Fibroblast of lung (primary cell): ENCODE measurements around the gene ANKRD24.

Experiments used
- EZH2 ChIP-seq: IDR thresholded peaks from 2 replicates; pipeline ENCODE4 v1.5.1; 2012; ENCODE audit warnings: low read length, control low read depth, mild to moderate bottlenecking; ENCODE audit errors: missing control alignments
- TF ChIP-seq, protein P1 (sequence below), 2 donors: IDR thresholded peaks in 1 of 2; conservative IDR thresholded peaks in 1 of 2; 1 replicate in 1 of 2; 2 replicates in 1 of 2; pipeline ENCODE4 v1.5.1; 2011 to 2012; ENCODE audit warnings: low read length in 2 of 2, control low read depth in 1 of 2, inconsistent platforms in 1 of 2, low read depth in 1 of 2, mild to moderate bottlenecking in 1 of 2

DNA sequence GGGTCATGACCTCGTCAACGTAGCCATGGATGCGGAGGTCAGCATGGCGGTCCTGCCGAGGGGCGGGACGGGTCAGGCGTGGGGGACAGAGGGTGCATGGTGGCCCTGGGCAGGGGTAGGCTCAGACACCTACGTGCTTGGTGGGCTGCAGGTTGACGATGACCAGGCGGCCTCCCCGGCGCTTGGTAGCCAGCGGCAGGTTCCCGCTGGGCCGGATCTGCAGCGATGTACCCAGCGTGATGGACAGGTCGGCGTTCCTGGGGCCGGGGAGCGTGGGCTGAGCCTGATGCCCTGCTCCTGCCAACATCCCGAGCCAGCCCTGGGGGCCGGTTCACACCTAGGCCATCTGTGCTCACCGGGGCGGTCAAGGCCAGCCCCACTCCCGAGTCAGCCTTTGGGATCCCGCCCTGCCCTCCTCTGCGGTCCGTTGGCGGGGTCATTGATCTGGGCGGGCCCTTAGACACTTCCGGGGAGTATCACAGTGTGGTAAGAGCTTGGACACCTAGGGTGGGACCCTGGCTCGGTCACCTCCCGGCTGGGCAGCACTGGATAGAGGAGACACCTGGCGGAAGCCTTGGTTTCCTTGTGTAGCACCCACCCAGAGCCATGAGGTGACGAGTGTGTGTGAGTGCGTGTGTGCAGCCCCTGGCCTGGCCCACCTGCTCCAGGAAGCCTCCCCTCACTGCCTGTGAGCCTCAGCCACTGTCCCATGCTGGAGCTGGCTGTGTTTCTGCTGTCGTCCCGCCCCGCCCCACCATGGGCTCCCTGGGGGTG is 7.4 kb upstream of the ANKRD24 start:
- TF ChIP-seq, protein P1, sequence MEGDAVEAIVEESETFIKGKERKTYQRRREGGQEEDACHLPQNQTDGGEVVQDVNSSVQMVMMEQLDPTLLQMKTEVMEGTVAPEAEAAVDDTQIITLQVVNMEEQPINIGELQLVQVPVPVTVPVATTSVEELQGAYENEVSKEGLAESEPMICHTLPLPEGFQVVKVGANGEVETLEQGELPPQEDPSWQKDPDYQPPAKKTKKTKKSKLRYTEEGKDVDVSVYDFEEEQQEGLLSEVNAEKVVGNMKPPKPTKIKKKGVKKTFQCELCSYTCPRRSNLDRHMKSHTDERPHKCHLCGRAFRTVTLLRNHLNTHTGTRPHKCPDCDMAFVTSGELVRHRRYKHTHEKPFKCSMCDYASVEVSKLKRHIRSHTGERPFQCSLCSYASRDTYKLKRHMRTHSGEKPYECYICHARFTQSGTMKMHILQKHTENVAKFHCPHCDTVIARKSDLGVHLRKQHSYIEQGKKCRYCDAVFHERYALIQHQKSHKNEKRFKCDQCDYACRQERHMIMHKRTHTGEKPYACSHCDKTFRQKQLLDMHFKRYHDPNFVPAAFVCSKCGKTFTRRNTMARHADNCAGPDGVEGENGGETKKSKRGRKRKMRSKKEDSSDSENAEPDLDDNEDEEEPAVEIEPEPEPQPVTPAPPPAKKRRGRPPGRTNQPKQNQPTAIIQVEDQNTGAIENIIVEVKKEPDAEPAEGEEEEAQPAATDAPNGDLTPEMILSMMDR (conservative IDR thresholded peaks at IDR 0.05 in 1 of 2, IDR thresholded peaks at IDR 0.05 in 1 of 2; ENCODE audit: low read depth in 1 of 2, low read length in 2 of 2): no peak
- TF ChIP-seq EZH2: no peak
